ENCODE data around the gene KCTD2. TPM values are rescaled to one million over a fixed set of nuclear protein-coding genes. Genes with fewer than 3 reads are reported as not detected.
A peak's percentile ranks its signal among the peaks of the same experiment; 100 is the strongest.

Gene KCTD2
- total RNA-seq, 1 experiment from 2014 or later = 34.9 TPM

GRCh38 chr17:75090871-75091854 lies 44.1 kb downstream of the KCTD2 start:
- Histone ChIP-seq H3K9me3 (ENCODE audit: control insufficient read depth, insufficient read depth, low read depth, low read length) (no peaks in the 10 kb centered on the region), H3K4me1 (ENCODE audit: control insufficient read depth, insufficient read depth, low read length) (peaks cover 69% of the 10 kb centered on the region), H3K27ac (ENCODE audit: low read length) (peak overlapping the region; percentile 72), H3K4me3 (ENCODE audit: low read depth in 2 of 2, low read length in 2 of 2) (peak overlapping the region; percentile 9 to 50), H3K27me3 (ENCODE audit: control insufficient read depth, insufficient read depth, low read length) (no peaks in the 10 kb centered on the region), H3K36me3 (ENCODE audit: control insufficient read depth, insufficient read depth, low read length) (no peaks in the 10 kb centered on the region; the same call in 1 of the 2 replicates)
- ATAC-seq (peak; percentile 11), DNase-seq (ENCODE audit: low read depth, low spot score) (no peak)
- no TSS peak for BruUV-seq (replicated peaks)
- ChIA-PET POLR2A (no interaction called here), CTCF (interaction anchor here (0.6 to 0.9 kb wide), 3 partner anchors 19 to 130 kb away, joined by 3 to 4 read pairs (median 4); no protein-coding TSS in a partner anchor)
- TF ChIP-seq CTCF (IDR thresholded peaks at IDR 0.05) (no peak), TCF7L2 (IDR thresholded peaks at IDR 0.05; ENCODE audit: low read depth, low read length) (no peak), POLR2AphosphoS5 (IDR thresholded peaks at IDR 0.05; ENCODE audit: low read depth, low read length) (peak; percentile 20), SIN3A (IDR thresholded peaks at IDR 0.05; ENCODE audit: borderline replicate concordance, insufficient read depth, low read depth, low read length) (no peak), REST (IDR thresholded peaks at IDR 0.05; ENCODE audit: insufficient read depth in 1 of 2, low read depth in 2 of 2, low read length in 1 of 2) (no peak)
- intact Hi-C loops (cut with micrococcal nuclease; ENCODE audit: unreplicated experiment) = no loop called here
- in situ Hi-C loops (cut with HindIII; ENCODE audit: low pct_unique_long_range_greater_than_20kb, low sequenced_read_pairs) = no loop called here

GRCh38 chr17:75091855-75092327 lies 44.9 kb downstream of the KCTD2 start:
- intact Hi-C loops (cut with micrococcal nuclease; ENCODE audit: unreplicated experiment) = no loop called here
- peak overlapping the region; percentile 9 to 50 for H3K4me3 ChIP-seq (ENCODE audit: low read depth in 2 of 2, low read length in 2 of 2)
- no peaks in the 10 kb centered on the region for H3K27me3 ChIP-seq (ENCODE audit: control insufficient read depth, insufficient read depth, low read length)
- in situ Hi-C loops (cut with HindIII; ENCODE audit: low pct_unique_long_range_greater_than_20kb, low sequenced_read_pairs) = no loop called here
- no peaks in the 10 kb centered on the region for H3K9me3 ChIP-seq (ENCODE audit: control insufficient read depth, insufficient read depth, low read depth, low read length)
- DNase-seq (ENCODE audit: low read depth, low spot score) (no peak), ATAC-seq (no peak)
- H3K36me3 ChIP-seq (ENCODE audit: control insufficient read depth, insufficient read depth, low read length) = no peaks in the 10 kb centered on the region; the same call in 1 of the 2 replicates
- H3K27ac ChIP-seq (ENCODE audit: low read length) = peak overlapping the region; percentile 72
- POLR2A ChIA-PET = no interaction called here
- no peak for TF ChIP-seq CTCF (IDR thresholded peaks at IDR 0.05)
- no peak for TF ChIP-seq REST (IDR thresholded peaks at IDR 0.05; ENCODE audit: insufficient read depth in 1 of 2, low read depth in 2 of 2, low read length in 1 of 2)
- no peak for TF ChIP-seq POLR2AphosphoS5 (IDR thresholded peaks at IDR 0.05; ENCODE audit: low read depth, low read length)
- no peak for TF ChIP-seq SIN3A (IDR thresholded peaks at IDR 0.05; ENCODE audit: borderline replicate concordance, insufficient read depth, low read depth, low read length)
- TF ChIP-seq TCF7L2 (IDR thresholded peaks at IDR 0.05; ENCODE audit: low read depth, low read length) = no peak
- peaks cover 69% of the 10 kb centered on the region for H3K4me1 ChIP-seq (ENCODE audit: control insufficient read depth, insufficient read depth, low read length)
- BruUV-seq (replicated peaks) = no TSS peak
- CTCF ChIA-PET = interaction anchor here (0.8 kb wide), 1 partner anchor 131 kb away, joined by 4 read pairs; no protein-coding TSS in a partner anchor

Measured in Panc1 (cell line).